ENCODE results near the gene LECT2.

The LECT2 gene

DNA sequence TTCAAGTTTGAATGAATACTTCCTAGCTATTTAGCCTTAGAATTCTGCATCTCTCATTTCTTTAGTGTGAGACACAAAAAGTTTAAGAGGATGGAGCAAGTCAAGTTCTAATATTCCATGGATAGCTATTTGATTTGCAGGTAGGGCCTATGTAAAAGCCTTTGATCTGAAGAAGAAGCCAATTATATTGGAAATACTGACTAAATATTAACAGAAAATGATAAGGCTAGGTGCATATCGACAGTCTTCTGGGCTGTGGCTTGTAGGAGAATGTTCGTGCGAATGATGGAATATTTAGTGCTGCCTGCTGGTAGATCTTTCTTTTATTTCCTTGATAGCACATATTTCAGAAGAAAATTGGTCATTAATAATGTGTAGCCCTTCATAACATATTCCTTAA lies at the start of gene LECT2:
Gene LECT2 (minus strand): TSS at position 85 of the 400 bp plus-strand sequence. CDS start 150 bp downstream, outside the sequence.
- DNase-seq (ENCODE audit: low read depth in 2 of 3, low spot score in 2 of 3): no peak

DNA sequence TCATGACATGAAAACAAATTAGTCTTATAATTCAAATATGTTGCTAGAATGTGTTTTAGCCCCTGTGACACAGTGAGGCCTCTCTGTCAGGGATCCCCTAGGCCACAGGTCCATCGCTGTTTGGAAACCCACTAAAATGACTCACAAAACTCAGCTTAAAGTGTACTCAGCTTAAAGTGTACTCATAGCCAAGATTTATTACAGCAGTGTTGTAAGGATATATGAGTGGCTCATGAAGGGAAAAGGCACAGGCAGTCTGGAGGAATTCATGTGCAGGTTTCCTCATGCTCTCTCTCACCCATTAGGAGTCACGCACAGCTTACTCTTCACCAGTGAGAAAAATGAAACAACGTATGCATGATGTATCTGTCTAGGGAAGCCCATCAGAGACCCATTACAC lies 49.7 kb upstream of the LECT2 start:
- no peak for DNase-seq (ENCODE audit: low read depth in 2 of 3, low spot score in 2 of 3)

DNA sequence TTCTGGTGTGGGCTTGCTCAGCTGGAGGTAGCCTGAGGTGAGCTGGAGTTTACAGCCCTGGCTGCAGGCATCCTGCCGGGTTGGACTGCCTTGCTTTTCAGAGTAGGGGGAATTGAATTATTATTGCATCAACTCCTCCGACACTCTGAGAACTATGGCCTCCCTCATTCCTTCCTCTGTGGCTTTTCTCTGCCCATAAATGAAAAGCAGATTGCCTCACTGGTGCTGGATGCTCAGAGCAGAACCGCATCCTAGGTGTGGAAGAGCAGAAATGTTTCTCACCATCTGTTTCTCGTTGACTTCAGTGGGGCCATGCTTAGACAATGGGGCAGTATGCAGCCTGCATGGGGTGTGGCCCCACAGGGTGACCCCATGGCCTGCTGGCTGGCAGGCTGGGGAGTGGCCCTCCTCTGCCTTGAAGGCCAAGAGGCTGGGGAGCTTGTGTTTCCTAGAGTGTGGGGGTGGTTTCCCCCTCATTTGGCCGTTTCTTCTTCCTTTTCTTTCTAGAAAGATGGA lies 46.7 kb upstream of the LECT2 start:
- no peak for DNase-seq (ENCODE audit: low read depth in 2 of 3, low spot score in 2 of 3)

DNA sequence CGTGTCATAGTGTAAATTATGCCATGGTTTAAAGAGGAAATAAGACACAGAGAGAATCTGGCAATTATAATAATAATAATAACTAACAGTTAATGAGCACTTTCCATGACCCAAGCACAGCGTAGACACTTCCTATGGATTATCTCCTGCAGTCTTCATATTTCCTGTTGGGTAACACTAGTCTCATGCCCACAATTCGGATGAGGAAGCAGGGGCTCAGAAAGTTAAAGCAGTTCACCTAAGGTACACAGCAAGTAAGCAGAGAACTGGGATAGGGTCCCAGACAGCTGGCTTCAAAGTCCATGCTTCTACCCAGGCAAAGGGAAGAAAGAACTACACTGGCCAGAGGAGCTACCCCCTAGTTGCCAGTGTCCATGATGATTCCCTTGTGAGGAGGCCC lies 46.1 kb upstream of the LECT2 start:
- no peak for DNase-seq (ENCODE audit: low read depth in 2 of 3, low spot score in 2 of 3)

DNA sequence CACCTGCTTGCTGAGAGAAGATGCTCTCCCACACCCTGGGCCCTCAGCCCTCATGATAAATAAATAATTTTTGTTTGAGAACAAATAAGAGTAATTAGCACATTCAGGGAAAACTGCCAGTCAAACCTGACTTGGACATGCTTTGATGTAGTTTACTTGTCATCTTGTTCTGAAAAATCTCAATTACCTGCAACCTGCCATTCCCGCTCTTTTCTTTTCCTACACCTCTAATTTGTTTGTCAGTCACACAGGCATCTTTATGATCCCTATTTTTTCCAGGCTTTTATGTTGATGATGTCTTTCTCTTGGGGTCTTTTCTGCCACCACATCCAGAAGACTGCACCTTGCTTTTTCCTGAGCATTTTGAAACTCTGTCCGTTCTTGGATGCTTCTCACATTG lies 45.4 kb upstream of the LECT2 start:
- no peak for DNase-seq (ENCODE audit: low read depth in 2 of 3, low spot score in 2 of 3)

DNA sequence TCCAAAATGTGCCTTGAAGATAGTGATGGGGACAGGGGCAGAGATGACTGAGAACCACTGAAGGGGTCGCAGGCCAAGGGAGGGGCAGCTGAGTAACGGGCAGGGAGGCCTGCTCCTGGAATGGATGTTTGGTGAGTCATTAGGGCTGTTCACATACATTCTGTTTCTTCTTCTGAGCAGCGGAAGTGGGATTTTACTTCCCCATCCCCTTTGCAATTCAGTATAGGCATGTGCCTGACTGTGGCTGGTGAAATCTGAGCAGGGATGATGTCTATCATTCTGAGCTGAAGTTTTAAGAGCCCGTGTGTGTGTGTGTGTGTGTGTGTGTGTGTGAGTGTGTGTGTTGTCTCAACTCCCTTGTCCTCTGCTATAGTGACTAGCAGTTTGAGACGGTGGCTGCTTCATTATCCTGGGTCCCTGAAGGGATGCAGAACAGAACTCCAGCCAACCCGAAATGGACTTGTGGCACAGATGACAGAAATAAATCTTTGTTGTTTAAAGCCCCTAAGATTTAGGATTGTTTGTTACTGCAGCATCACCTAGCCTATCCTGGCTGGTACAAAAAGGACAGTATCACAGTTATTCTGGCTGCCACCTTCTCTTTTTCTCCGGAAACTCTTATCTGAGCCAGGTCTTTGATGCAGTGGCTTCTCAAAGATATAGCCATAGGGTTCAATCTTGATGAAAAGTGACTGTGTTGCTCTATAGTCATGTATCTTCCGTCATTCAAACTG lies 44.8 kb upstream of the LECT2 start:
- no peak for DNase-seq (ENCODE audit: low read depth in 2 of 3, low spot score in 2 of 3)

DNA sequence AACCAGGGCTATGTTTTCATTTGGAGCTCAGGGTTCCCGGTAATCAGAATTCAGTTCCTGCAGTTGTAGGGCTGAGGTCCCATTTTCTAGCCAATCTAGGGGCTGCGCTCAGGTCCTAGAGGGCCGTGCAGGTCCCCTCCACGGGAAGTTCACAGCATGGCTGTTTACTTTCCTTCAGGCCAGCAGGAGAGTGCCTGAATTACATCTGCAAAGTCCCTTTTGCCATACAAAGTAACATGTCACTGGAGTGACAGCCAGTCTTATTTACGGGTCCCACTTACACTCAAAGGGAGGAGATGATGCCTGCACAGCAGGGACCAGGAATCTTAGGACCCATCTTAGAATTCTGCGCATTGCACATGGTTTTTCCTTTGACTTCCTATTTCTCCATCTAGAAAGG lies 44.1 kb upstream of the LECT2 start:
- no peak for DNase-seq (ENCODE audit: low read depth in 2 of 3, low spot score in 2 of 3)

DNA sequence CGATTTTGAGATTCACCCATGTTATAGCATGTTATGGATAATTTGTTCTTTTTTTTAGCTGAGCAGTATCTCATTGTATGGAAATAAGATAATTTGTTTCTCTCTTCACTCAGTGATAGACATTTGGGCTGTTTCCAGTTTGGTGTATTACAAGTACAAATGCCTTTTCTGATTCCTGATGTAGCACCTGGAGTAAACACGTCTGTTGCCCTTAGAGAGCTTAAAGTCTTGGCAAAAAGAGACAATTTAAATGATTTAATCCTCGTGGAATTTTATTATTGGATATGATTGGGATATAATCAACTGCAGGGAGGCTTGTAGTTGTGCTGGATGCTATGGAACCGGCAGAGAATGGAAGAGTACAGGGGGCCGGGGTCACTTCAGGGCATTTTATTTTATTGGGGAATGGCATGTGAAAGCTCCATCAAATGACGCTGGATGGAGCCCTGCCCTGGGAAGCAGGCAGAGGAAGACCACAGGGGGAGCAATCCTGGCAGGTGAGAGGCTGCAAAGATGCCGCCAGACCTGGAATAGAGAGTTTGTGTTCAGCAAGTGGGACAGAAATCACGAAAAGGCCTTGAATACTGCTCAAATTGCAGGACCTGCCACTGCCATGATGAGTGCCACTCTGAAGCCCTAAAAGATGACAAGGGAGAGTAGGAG lies 43.0 kb upstream of the LECT2 start:
- DNase-seq (ENCODE audit: low read depth in 2 of 3, low spot score in 2 of 3): no peak

DNA sequence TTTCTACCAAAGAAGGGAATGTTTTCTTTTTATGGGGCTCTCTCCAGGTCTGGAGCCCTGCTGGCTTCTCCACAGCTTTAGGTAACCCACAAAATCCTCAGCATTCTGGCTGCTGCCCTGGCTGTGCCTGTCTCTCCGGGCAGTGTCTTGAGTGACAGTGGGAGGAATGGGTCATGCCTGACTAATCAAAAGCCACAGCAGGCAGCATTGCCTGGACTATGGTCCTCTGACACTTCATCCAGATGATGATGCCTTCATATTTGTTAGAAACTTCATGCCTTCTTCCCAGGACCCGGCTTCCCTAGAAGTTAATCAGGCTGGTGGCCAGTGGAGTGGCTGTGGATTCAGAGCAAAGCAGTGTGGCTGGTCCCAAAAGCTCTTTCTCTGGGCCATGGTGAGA lies 41.8 kb upstream of the LECT2 start:
- no peak for DNase-seq (ENCODE audit: low read depth in 2 of 3, low spot score in 2 of 3)

DNA sequence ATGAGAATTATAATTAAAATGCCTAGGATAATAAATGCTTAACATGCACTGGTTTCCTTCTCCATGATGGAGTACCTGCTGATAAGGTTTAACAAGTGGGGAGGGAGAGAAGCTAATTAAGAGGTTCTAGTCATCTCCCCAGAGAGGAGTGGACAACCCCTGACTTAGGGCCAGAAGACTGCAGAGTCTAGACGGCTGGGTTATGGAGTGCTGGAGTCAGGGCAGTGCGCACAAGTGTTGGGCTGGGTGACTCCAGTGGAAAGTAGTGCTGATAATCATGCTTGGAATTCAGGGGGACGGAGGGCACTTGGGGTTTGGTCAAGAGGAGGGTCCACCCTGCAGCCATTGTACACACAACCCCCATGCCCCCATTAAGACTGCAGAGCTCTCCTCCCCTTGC lies 41.2 kb upstream of the LECT2 start:
- DNase-seq (ENCODE audit: low read depth in 2 of 3, low spot score in 2 of 3): no peak

DNA sequence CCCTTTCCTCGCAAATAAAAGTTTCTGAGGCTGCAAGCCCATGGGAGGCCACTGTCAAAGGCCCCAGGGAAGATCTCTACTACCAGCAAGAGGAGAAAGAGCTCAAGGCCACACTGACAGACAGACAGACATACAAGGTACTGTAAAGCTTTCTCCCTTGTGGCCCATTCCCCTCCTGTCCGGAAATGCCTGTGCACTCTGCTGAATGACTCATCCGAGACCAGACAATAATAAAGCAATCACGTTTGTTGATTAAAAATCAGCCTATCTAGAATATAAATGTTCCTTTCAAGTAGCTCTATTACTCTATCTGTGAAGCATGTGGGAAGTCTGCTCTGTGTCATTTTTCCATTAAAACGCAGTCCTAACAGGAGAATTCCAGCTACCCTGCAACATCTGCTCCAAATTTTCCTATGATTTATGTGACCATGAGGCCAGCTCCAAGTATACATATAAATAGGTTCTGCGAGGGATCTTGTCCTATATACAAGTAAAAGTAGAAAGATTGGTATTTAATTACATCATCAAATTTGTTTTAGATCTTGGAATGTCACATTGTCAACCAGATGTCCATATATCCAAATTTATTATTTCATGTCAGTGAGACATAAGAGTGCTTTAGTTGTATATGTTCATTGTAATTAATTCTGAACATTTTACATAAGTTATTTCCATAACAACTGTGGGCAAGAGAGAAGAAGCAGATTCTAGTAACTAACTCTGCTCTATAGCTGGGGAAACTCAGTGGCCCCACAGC lies 39.3 kb upstream of the LECT2 start:
- no peak for DNase-seq (ENCODE audit: low read depth in 2 of 3, low spot score in 2 of 3)

DNA sequence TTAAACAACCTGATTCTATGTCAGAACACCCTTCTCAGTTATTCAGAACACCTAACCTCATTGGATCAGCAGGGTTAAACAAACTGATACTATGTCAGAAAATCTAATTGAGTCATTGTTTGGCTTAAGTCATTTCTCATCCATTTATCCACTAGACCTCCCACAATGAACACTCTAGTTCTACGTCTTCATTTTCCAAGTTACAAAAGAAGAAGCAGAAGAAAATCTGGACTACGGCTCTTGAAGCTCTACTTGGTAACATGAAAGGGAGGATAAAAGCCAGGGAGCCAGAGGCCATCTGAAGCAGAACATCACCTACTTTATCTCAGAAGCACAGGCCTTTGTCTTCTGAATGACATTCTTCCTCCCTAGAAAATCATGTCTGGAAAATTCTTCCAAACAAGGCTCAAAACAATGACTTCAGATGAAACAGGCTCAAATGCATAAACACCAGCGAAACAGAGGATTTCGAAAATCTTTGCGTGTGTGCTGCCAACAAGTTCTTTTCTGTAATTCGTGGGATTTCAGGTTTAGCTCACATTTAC lies 38.6 kb upstream of the LECT2 start:
- DNase-seq (ENCODE audit: low read depth in 2 of 3, low spot score in 2 of 3): no peak

DNA sequence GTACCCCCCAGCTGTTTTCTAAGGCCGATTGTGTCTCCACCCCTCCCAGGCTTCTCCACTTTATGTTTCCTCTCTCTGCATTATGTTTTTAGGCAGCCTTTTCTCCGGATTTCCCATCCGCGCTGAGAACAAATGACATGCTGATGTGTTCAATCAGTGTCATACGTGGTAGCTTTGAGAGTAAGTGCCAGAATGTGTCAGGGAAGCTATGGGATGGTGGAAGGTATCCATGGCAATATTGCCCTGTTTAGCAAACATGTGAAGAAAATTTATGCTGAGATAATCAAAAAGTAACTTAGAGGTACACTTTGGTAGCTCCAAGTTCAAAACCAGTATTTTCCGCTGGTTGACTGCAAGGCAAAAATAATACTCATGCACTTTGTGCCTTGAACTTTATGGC lies 36.6 kb upstream of the LECT2 start:
- no peak for DNase-seq (ENCODE audit: low read depth in 2 of 3, low spot score in 2 of 3)

DNA sequence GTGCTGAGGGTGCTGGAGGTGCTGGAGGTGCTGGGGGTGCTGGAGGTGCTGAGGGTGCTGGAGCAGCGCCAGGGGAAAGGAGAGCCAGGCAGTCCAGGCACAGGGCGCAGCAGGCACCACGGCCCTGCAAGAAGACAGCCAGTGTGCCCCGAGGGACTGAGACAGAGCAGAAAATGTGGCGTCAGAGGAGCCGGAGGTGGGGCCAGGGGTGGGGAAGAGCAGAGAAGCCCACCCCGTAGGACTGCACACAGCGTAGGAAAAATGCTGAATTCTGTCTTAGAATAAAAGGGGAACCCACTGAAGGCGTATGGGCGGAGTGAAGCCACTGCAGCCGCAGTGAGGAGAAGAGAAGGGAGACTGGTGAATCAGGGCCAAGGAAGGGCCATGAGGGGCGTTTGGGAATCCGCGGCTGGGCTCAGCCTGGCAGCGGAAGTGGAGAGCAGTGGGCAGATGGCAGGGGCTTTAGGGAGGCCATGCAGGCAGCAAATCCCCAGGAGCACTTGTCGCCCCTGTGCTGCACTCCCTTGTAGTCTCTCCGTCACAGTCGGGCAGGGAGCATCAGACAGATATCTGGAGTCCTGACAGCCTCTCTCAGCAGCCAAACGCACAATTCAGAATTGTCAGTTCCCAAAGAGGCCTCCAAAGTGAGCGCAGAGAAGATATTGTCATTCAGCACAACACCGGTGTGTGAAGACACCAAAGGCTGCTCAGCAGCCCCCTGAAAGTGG lies 35.9 kb upstream of the LECT2 start:
- DNase-seq (ENCODE audit: low read depth in 2 of 3, low spot score in 2 of 3): no peak

DNA sequence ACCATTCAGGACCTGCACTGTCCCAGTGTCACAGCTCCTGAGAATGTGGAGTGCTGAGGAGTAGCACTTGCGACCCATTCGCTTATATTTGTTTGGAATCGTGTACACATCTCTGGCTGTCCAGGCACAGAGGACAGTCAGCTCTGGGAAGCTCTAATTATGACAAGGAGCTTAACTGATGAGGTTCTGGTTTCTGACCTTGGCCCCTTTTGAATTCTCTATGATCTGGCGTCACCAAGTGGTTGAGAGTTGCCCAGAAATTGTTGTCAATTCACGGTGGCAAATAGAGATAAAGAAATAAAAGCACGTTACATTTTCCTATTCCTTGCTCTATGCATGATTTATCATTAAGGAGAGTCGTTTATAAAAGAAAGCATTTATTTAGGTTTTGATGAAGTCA lies 34.9 kb upstream of the LECT2 start:
- no peak for DNase-seq (ENCODE audit: low read depth in 2 of 3, low spot score in 2 of 3)

DNA sequence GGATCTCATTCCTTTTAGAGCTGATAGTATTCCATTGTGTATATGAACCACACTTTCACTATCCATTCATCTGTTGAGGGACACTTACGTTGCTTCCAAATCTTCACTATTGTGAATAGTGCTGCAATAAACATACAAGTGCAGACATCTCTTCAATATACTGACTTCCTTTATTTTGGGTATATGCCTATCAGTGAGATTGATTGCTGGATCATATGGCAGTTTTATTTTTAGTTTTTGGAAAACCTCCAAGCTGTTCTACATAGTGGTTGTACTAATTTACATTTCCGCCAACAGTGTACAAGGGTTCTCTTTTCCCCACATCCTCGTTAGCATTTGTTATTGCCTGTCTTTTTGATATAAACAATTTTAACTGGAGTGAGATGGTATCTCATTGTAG lies 33.8 kb upstream of the LECT2 start:
- DNase-seq (ENCODE audit: low read depth in 2 of 3, low spot score in 2 of 3): no peak

DNA sequence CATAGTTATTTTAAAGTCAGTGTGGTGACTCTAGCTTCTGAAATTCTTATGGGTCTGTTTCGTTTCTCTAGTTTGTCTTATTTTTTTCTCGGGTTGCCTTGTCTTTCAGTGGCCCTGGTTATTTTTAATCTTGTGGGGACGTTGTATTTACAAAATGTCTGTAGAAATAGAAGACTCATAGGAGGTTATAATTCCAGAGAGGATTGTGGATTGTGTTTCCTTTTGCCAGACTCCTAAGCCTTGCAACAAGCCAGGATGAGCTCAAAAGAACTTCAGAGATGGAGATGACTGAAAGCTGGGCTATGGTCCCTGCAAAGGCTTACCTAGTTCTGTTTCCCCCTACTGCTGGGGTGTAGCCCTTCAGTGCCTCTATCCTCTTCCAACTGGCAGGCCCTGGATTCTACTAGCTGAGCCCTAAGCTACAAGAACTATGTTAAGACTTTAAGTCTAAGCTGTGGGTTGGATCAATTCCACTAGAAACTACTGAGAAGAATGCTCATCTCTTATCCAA lies 32.2 kb upstream of the LECT2 start:
- DNase-seq (ENCODE audit: low read depth in 2 of 3, low spot score in 2 of 3): no peak

DNA sequence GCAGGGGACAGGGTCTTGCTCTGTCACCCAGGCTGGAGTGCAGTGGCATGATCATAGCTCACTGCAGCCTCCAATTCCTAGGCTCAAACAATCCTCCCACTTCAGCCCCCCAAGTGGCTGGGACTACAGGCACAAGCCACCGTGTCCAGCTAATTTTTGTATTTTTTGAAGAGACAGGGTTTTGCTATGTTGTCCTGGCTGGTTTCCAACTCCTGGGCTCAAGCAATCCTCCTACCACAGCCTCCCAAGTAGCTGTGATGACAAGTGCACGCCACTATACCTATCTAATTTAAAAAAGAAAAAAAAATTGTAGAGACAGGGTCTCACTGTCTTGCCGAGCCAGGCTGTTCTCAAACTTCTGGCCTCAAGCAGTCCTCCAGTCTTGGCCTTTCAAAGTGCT lies 31.6 kb upstream of the LECT2 start:
- DNase-seq (ENCODE audit: low read depth in 2 of 3, low spot score in 2 of 3): no peak

DNA sequence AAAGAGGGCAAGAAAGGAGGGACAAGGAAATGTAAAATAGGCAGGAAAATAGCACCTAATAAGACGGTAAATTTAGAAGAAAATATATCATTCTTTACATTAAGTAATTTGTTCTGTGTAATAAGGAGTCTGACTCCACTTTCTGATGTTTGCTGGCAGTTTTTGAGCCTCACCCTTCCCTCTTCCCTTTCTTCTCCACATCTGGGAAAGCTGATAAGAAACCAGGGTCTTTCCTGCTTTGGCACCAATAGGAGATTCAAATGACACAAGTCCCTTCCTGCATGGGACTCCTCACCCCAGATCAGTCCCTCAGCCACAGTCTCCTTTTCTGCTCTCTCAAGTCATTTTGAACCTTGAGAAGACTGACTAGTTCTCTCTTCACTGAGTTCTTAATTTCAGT lies 31.2 kb upstream of the LECT2 start:
- DNase-seq (ENCODE audit: low read depth in 2 of 3, low spot score in 2 of 3): no peak

DNA sequence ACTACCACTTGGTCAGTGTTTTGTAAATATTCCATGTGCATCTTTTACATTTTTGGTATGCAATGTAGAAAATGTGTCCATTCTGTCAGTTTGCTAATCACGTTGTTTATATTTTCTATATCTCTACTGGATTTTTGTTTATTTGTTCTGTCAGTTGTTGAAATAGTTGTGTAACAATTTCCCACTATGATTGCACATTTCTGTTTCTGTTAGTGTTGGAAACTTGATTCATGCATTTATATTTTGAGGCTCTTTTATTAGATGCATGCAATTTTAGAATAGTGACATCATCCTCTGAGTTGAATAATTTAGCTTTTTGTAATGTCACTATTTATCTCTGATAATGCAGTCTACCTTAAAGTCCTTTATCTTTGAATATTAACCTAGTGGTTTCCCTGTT lies 25.8 kb upstream of the LECT2 start:
- DNase-seq (ENCODE audit: low read depth in 2 of 3, low spot score in 2 of 3): no peak

DNA sequence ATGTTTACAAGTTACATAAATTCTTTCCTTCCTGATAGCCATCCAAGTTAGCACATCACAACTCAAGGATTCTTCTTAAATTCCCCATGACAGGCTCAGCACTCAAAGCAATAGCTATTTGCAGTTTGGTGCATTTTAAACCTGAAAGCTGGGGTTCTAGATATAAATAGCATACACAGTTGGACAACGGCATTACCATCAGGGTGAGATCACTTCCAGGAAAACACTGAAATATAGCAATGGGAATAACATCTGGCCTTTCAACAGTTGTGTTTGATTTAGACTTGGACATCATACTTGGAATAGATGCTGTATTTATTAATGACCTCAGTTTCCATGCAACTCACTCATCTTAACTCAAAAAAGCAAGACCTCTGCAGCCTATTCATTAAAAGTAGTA lies 24.7 kb upstream of the LECT2 start:
- no peak for DNase-seq (ENCODE audit: low read depth in 2 of 3, low spot score in 2 of 3)
